Measurements from ENCODE around the gene FHIT. TPM values are rescaled to one million over a fixed set of nuclear protein-coding genes. Genes with fewer than 3 reads are reported as not detected.

The FHIT gene
- total RNA-seq (2022; extraction: Qiagen RNA extraction) = 0.30 to 1.6 TPM (median 0.72 TPM) in 5 replicates

DNA sequence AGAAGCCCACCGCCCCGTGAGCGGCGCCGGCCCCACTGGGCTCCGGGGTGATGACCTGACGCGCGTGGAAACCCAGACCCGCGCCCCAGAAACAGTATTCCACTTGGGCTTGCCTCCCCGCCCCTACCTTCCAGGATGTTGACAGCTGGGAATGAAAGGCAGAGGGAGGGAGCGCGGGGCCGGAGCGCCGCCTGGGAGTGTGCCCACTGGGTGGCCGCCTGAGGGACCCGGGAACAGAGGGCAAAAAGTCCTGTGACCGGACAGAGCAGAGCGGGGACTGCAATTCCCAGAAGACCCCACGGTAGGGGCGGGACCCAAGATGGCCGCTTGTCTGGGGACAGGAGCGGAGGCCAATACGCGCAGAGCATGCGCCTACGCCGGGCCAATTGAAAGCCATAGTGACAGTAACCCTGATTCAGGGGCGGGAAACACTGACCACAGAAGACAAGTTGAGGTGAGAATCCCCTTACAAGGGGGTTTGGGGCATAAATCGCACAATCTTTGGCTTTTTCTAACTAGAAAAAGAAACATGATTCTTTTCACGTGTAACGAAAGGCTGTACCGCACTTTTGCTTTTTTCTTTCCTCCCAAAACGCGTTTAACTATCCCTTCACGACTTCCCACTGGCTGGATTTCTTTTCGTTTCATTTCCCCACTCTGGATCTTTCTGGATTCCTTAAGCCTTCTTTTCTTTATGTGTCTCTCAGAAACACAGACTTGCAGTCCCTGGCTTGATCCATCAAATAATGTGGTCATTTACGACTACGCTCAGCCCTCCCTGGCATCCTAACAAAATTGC is at the start of gene FHIT:
Gene FHIT (minus strand): TSS at position 279 of the 799 bp plus-strand sequence.

All from A549 treated with Mapracorat at 1 μM for 4 hours (cell line).